ENCODE data around the gene NEDD9.

NEDD9 gene

GRCh38 chr6:11262242-11262641 lies 29.8 kb upstream of the NEDD9 start:
- DNase-seq (ENCODE audit: low read depth, low spot score), result no peak

GRCh38 chr6:11260249-11261038 lies 28.0 kb upstream of the NEDD9 start:
- DNase-seq (ENCODE audit: low read depth, low spot score), result no peak

DNA sequence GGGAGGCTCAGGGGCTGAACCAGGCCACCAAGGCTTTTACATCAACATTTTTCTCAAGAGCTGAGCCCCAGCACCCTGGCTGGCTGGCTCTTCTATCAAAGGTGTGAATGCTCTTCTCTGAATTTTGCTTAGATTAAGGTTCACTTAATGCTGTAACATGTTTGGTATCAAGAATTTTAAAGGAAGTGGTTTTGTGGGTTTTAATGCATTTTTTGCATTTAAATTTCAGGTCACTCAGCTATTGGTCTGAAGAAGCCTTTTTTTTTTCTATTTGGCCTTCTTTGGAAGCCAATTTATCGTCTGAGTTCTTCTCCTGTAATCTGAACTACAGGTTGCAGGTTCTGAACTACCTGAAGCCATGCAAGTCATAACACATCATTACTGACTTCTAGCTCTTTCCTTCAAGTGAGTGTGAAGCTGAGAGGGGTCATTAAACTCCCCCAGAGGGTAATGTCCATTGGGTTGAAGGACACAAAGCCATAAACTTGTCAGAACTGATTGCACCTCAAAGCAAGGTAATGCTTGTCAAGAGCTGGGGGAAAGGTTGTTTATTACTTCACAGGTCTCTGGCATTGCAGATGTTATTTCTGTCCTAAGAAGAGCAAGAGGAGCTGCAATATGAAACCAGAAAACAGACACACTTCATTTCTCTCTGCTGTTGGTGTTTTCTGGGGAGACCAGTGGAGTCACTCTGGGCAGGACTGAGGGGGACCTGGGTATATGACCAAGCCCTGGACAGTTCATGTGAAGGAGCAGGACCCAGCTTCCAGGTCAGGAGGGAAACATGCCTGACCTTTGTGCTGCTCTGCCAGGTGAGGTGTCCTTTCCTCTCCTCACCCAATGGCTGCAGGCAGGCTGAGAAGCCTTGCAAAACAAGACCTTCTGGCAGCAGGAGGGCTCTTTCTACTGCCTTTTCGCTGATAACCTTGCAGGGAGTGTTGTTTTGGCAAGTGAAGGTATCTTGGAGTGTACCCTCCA lies 26.1 kb upstream of the NEDD9 start:
- no peak for DNase-seq (ENCODE audit: low read depth, low spot score)

DNA sequence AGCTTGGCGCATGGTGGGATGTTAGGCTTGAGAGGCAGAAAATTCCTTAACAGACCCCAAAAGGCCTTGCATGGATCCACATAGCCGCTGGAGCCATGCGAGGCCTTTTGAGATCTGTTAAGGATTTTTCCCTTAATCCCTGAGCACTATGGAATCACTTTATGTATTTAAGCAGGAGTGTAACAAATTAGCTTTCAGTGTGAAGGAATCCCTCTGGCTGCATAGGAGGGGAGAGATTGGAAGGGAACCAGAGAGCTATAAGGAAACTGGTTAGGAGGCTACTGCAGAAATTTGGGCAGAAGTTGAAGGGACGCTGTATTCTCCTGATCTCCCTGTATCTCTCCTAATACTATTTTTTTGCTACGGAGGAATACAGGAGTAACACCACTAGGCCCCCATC lies 23.1 kb upstream of the NEDD9 start:
- DNase-seq (ENCODE audit: low read depth, low spot score), result no peak

GRCh38 chr6:11253594-11253993 lies 21.1 kb upstream of the NEDD9 start:
- DNase-seq (ENCODE audit: low read depth, low spot score), result no peak

GRCh38 chr6:11251553-11252360 lies 19.3 kb upstream of the NEDD9 start:
- DNase-seq (ENCODE audit: low read depth, low spot score), result peak; percentile 47

- no peak for DNase-seq (ENCODE audit: low read depth, low spot score)
These were observed 17.6 kb upstream of the NEDD9 start for GRCh38 chr6:11250108-11250507.

- DNase-seq (ENCODE audit: low read depth, low spot score), result no peak
These were observed 16.7 kb upstream of the NEDD9 start for GRCh38 chr6:11248974-11249761.

DNA sequence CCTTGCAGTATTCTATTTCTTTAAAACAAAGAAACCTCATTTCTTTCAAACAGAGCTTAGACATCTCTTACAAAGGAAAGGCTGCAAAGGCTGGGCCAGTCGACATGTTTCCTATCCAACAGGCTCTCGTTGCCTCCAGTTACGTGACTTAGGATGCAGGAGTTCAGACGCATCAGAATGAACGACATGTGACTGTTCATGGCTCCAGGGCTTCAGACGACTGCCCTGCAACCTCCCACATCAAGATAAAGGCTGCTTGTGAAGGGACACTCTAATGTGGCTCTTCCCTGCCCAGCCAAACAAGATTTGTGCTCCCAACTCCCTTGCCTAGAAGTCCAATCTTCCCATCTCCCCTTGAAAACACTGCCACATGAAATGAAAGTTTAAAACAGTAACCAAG lies 14.3 kb upstream of the NEDD9 start:
- DNase-seq (ENCODE audit: low read depth, low spot score), result no peak

DNA sequence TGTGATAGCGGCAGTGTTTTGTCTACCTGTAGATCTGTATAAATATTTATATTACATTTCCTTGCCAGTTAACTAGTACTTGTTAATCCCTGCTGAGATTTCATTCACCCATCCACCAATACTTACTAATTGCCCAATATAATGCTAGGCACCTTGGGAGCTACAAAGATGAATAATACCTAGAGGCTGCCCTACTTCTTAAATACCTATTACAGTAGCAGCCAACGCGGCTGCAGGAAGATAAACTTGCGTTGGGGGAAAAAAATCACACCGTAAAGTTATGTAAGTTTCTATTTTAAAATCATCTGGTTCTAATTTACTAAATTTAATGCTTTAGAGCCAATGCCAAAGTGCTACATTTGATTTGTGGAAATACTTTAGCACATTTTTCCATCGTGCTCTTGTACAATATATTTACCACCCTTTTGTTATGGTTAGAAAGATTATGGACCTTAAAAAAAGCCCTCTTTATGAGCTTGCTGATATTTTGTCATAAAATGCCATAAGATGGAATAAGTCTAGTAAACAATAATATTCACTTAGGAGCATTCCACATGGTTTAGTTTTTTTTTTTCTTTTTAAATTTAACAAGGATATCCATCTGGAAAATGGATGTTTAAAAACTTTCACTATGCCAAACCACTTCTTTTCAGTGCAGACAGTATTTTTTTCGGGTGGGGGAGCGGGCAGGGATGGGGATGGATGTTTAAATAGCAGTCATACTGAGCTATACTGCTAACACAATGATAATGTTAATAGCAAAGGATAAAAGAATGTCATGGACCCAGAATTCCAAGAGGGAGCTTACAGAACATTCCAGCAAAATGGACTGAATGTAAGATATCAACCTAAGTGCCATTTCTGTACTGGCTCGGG lies 13.2 kb upstream of the NEDD9 start:
- no peak for DNase-seq (ENCODE audit: low read depth, low spot score)

DNA sequence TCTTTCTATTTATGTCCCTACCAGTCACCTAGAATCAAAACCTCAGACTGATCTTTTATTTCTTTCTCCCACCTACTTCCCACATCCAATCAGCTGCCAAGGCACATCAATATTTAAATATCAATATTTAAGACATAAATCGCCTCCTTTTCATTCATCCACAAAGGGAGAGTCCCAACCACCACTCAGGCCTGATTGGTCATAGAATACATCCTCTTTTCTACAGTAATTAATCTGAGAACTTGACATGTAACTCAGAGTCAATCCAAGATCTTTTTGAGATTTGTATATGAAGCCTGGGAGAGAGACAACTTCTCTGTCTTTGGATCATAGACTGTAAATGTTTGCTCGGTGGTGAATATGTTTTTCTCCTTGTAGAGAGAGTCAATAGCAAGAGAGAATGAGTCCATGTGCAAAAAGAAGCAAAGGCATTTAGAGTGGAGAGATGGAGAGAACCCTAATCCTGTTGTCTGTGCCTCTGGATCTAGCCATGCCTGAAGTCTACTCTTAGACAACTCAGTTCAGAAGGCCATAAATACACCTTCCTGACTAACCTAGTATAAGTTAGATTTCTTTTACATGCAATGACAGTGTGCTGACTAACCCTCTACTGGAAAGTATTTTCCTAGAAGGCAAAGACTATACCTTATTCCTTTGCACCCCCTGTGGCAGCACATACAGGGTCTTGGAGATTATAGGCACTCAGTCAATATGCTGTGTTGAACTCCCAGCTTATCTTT lies 12.1 kb upstream of the NEDD9 start:
- no peak for DNase-seq (ENCODE audit: low read depth, low spot score)

- DNase-seq (ENCODE audit: low read depth, low spot score), result no peak
These were observed 11.4 kb upstream of the NEDD9 start for GRCh38 chr6:11243861-11244260.

DNA sequence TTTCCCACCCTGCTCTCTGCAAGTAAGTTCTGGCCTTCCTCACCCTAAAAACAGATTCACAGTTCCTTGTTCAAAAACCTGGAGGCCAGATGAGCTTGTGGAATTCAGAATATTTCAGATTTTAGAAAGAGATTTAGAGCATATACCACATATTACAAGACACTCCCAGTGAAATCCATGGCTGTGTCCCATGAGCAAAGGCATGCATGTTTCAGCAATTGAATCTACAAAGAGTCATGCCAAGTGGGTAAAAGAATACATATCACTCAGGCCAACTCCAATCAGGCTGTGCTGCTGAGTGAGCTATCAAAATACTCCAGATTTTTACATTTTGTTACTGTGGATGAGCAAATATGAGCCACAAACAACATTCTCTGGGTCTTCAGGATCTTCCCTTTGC lies 10.2 kb upstream of the NEDD9 start:
- no peak for DNase-seq (ENCODE audit: low read depth, low spot score)

GRCh38 chr6:11241793-11242201 lies 9.3 kb upstream of the NEDD9 start:
- no peak for DNase-seq (ENCODE audit: low read depth, low spot score)

GRCh38 chr6:11241154-11241792 lies 8.8 kb upstream of the NEDD9 start:
- DNase-seq (ENCODE audit: low read depth, low spot score), result no peak

- DNase-seq (ENCODE audit: low read depth, low spot score), result no peak
These were observed 5.5 kb upstream of the NEDD9 start for GRCh38 chr6:11237956-11238355.

- no peak for DNase-seq (ENCODE audit: low read depth, low spot score)
These were observed 5.0 kb upstream of the NEDD9 start for GRCh38 chr6:11237428-11237827.

GRCh38 chr6:11236915-11237314 lies 4.4 kb upstream of the NEDD9 start:
- DNase-seq (ENCODE audit: low read depth, low spot score), result no peak
